COLO668 (cell line): ENCODE results near the gene LIN9.

Experiments used
- DNase-seq: peaks from one replicate; lab custom pipeline; 2025; ENCODE audit not compliant: unreplicated experiment; lab: John Stamatoyannopoulos, UW

The LIN9 gene

DNA sequence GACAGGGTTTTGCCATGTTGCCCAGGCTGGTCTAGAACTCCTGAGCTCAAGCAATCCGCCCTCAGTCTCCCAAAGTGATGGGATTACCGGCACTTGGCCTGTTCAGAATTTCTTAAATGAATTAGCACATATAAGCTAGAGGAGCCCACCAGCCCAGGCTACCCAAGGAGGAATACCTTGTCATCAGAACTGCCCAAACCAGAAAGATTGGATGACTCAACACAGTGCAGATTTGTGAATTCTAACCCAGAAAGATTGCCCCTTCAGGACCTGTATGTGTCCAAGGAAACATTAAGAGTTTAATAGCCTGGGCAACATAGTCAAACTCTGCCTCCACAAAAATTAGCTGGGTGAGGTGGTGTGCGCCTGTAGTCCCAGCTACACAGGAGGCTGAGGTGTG, 14.0 kb upstream of the LIN9 start:
- DNase-seq, result no peak

DNA sequence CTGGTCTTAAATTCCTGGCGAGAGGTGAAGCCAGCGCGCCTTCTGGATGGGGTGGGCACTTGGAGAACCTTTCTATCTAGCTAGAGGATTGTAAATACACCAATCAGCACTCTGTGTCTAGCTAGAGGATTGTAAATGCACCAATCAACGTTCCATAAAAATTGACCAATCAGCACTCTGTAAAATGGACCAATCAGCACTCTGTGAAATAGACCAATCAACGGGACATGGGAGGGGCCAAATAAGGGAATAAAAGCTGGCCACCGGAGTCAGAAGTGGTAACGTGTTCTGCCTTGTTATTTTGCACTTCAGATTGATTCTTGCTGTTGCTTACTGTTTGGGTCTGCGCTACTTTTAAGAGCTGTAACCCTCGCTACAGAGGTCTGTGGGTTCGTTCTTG, 12.0 kb upstream of the LIN9 start:
- no peak for DNase-seq

DNA sequence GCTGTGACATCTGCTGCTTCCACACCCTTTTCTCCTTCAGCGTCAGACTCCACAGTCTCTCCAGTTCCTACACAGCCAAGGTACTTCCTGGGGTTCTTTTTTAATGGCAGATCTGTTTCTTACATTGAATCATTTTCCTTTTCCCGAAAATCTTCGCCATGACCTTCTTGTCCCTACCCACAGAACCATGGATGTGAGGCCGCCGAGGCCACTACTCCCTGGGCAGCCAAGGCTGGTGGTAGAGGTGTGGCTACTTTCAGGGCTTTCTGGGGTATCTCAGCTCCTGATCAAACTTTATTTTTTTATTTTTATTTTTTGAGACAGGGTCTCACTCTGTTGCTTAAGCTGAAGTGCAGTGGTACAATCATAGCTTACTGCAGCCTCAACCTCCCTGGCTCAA, 9.5 kb upstream of the LIN9 start:
- no peak for DNase-seq

DNA sequence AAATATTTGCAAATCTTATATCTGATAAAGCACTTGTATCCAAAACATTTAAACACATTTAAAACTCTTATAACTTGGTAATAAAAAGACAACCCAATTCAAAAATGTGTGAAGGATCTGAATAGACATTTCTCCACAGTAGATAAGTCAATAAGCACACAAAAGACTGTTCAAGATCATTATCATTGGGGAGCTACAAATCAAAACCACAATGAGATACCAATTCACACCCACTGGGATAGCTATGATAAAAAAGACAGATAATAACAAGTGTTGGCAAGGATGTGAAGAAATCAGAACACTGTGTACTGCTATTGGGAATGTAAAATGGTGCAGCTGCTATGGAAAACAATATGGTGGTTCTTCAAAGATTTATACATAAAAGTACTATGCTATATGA, 5.1 kb upstream of the LIN9 start:
- DNase-seq, result no peak

DNA sequence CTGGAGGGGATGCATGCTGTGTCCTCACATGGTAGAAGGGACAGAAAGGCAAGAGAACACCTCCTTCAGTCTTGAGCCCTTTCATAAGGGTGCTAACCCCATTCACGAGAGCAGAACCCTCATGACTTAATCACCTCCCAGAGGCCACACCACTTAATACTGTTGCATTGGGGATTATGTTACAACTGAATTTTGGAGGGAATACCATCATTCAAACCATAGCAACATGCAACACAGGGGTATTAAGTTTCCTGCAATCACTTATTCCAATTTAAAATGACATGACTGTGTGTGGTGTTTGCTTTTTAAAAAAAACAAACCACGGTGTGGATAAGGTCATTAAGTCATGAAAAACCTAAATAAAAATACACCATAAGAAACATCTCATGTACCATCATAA, 3.1 kb upstream of the LIN9 start:
- no peak for DNase-seq

DNA sequence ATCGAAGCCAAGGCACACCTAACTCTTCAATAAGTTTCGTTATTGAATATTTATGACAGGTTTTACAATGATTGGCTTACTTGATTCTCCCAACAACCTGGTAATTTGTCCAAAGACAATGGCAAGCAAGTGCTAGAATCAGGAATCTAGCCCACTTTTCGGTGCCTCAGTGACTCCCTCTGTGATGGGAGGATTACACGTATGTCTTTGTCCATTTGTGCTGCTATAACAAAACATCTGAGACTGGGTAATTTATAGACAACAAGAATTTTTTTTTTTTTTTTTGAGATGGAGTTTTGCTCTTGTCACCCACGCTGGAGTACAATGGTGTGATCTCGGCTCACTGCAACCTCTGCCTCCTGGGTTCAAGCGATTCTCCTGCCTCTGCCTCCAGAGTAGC, 2.4 kb upstream of the LIN9 start:
- DNase-seq, result no peak

DNA sequence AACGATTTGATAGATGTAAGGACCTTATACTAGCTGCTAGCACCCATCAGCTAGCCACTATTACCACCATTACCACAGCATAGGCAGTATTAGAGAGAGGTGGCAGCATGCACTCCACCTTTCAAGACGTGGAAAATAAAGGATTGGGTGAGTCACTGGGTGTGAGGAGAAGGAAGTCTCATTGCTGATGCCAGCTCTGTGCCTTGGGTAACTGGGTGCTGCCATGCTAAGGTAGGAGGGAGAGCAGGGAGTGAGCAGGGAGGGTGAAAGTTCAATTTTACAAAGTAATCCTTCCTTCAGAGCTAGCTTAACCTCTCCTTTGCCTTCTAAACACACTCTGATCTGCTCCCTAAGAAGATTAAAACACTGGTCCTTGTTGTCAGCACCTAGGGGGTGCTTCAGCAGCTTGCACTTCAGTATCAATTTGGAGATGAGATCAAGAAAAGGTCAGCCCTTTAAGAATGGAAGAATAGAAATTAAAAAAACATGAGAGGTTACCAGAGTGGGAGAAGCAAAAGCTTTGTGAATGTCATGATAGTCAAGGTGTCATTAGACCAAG, 1.8 kb upstream of the LIN9 start:
- no peak for DNase-seq

DNA sequence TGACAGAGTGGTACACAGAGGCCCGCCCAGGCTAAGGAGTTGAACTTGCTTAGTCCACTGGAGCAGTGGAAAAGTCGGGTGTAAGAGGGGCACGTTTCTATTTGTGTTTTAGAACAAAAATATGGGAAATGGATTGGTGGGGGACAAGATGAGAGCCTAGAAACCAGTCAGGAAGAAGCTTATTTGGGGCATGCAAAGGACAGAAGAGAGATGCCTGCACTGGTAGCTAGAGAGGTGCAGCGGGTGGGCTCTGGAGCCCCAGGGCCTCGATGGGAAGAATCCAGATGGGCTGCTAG, 1.2 kb upstream of the LIN9 start:
- DNase-seq, result no peak

DNA sequence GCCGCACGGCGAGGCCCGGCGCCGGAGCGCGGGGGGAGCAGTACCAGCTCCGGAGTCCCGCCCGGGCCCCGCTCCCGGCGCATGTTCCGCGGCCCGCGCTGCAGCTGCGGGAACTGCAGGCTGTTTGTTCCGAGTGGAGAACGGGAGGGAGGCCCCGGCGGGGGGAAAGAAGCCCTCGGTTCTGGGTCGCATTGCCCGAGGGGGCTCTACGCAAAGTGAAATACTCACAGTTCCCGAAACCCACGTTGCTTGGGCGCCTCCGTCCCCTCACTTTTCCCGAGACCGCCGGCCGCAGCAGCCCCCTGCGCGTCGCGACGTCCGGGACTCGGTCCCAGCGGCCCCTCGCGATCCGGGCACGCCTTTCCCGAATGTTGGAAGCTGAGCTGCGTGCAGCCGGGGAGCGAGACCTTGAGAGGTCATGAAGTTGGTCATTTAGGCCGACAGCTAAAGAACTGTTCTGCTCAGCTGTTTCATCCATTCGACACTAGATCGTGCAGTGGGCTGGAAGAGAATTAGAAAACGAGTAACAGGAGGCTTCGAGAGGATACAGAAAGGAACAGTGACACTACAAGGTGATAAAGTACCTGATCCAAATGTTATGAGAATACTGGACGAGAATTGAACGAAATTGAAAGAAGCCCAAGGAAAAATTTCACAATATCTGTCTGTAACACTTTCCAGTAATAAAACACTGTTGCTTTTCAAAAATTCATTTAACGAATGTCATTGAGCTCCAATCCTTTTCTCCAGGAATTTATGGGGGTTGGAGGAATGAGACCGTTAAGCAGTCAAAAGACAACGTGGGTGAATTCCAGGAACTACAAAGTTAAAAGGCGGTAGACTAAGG, 657 bp upstream of the LIN9 start:
- peak; percentile 62 for DNase-seq

DNA sequence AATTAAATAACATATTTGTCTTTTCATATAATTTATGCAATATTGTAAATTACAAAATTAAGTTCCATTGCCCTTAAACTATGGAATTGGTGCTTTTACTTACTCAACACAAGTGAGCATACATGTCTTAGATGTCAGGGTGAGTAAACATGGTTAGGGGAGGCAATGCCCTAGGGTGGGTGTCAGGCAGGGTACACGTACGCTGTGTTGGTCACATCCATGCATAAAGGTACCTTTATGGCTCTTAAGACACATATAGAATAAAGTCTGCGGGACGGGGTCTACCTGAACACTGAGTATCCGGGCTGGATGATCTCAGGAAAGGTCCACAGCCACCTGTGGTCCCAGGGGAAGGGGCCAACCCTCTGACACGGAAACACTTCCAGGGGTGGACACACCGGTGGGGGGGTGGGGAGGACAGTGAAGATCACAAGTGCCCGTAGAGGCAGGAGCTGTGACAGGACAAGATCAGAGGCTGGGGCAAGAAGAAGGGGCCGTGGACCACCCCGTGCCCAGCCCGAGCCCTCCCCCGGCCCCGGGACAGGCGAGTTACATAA, 720 bp downstream of the LIN9 start:
- no peak for DNase-seq

DNA sequence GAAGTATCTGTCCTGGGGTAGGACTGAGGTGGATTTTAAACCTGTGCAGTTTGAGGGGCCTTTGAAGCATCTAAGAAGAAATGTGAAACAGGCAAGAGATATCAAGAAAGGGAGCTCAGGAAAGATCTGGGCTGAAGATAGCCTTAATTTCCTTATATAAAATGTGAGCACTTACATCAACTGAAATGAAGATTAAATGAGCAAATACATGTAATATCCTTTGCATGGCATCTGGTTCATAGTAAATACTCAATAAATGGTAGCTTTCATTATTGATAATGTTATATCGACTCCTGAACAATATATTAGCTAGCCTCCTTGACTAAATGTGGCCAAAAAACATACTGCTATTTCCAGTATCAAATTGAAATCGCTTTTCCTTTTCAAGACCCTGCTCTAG, 2.5 kb downstream of the LIN9 start:
- no peak for DNase-seq

DNA sequence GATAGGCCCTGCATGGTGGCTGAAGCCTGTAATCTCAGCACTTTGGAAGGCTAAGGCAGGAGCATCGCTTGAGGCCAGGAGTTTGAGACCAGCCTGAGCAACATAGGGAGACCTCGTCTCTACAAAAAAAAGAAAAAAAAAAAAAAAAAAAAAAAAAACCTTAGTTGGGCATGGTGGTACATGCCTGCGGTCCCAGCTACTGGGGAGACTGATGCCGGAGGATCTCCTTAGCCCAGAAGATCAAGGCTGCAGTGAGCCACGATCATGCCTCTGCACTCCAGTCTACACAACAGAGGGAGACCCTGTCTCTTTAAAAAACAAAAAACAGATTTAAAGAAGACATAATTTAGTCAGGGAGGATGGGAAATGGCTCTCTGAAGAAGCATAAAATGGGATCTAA, 3.8 kb downstream of the LIN9 start:
- DNase-seq, result no peak

DNA sequence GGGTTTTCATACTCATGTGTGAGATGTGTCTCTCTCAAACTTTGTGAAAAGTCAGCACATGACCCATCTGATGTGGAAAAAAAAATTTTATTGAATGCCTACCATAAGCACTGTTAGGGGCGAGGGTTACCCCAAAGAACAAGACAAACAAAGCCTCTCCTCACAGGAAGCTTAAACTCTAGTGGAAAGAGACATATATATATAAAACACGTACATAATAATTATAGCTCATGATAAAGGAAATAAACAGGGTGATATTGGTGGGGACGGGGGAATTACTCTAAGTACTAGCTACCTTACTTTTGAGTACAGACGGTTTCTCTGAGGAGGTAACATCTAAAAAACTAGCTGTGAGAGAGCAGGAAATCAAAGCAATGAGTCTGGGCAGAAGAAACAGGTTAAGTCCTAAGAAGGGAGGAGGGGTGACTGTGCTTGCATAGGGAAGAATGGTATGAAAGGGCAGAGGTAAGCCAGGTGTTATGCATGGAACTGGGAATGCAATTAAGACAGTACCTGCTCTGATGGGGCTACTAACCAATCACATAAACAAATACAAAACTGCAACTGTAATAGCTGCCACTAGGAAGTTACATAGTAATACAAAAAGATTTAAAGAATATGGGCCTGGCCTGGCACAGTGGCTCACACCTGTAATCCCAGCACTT, 4.5 kb downstream of the LIN9 start:
- DNase-seq, result no peak

DNA sequence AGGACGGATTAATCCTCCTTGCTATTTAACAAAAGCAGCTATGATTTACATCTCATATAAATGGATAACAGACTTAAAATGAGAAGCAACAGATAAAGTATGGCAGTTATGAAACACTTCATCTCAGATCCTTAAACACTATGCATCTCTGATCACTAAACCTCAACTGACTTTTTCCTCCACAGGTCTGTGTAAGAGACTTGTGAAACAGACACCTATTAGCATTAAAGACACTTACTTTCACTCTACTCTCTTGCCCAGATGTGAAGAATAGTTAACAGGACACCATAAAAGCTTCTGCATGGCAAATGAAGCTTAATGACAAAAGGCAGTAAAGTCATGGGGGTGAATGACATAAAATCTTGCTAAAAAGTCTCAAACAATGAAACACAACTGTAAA, 6.2 kb downstream of the LIN9 start:
- DNase-seq, result no peak

DNA sequence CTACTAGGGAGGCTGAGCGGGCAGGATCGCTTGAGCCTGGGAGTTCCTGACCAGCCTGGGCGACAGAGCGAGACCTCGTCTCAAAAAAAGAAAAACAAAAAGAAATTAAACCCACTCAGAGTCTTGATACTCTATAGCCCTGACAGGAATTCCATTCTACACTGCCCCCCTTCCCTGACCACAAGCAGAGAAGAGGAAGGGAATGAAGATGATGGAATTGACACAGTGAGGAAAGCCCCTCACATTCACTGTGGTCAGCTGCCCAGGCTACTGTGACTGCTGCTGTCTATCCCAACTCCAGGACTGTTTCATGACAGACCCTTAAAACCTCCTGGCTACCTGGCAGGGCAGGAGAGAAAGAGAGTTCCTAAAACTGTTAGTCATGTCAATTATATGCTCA, 12.1 kb downstream of the LIN9 start:
- DNase-seq, result no peak

DNA sequence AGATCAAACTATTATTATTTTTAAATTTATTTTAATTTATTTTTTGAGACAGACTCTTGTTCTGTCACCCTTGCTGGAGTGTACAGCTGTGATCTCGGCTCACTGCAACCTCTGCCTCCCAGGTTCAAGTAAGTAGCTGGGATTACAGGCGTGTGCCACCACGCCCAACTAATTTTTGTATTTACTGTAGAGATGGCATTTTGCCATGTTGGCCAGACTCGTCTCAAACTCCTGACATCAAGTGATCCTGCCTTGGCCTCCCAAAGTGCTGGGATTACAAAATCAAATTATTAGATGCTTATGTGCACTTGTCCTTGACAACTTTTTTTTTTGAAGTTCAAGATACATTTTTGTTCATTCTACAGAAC, 15.4 kb downstream of the LIN9 start:
- DNase-seq, result no peak

DNA sequence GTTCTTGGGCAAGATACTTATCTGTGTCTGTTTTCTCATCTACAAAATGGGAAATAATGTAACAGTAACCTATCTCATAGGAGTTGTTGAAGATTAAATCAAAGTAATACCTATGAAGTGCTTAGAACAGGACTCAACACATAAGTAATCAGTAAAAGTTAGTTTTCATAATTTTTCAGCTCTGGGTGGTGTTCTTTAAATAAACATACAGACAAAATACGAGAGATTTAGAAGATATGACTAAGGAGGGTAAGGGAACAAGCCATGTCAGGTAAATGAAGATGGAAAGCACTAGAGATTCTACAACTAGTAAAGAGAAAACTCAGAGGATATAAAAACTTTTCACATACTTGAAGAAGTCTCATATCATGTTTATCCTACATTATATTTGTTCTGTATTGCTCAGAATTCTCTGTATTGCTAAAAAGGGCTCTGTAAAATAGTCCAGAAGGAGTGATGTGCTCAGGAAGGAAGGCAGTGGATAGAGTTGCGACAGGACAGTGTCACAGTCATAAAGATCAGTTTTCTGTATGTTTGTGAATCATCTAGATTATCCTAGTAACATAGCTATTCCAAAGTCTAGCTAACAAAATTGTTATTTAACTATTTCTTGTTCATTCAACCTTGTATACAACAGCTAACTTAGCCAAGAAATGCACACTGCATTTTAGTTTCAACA, 16.0 kb downstream of the LIN9 start:
- DNase-seq, result no peak

DNA sequence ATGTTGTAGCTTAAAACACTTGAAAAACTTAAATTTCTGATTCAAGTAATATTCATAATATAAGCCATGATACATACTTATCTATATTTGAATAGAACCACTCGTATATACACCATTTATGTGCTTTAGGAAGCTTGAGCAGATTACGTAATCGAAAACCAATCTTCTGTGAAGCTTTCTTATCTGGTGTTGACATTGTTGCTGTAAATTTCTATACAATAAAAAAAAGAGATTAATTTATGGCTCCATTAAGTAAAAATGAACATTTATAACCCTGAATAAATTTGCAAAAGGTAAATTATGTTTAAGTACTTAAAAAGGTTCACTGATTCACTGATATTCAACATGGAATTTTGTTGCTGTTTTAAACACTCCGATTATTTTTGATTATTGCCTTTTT, 21.4 kb downstream of the LIN9 start:
- DNase-seq, result no peak

DNA sequence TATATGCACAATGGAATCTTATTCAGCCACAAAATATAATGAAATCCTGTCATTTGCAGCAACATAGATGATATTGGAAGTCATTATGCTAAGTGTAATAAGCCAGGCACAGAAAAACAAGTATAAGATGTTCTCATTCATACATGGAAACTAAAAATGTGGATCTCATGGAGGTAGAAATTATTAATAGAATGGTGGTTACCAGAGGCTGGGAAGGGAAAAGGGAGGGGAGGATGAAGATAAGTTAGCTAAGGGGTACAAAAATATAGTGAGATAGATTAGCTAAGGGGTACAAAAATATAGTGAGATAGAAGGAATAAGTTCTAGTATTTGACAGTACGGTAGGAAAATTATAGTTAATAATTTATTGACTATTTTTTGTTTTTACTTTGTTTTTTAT, 27.9 kb downstream of the LIN9 start:
- DNase-seq, result no peak

DNA sequence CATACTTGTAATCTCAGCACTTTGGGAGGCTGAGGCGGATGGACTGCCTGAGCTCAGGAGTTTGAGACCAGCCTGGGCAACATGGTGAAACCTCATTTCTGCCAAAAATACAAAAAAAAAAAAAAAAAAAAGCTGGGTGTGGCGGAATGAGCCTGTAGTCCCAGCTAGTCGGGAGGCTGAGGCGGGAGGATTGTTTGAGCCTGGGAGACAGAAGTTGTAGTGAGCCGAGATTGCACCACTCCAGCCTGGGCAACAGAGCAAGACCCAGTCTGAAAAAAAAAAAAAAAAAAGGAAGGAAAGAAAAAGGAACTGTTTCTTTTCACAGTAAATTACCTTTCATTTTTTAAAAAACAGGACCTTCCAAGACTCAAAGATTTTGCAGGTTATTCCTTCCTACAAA, 29.5 kb downstream of the LIN9 start:
- no peak for DNase-seq

DNA sequence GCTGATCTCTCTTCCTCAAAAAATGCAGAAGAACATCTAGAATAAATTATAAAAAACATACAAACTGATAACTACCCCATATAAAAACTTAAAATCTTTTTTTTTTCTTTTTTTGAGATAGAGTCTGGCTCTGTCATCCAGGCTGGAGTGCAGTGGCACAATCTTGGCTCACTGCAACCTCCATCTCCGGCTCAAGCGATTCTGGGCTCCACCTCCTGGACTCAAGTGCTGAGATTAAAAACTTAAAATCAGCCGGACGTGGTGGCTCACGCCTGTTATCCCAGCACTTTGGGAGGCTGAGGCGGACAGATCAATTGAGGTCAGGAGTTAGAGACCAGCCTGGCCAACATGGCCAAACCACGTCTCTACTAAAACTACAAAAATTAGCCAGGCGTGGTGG, 31.1 kb downstream of the LIN9 start:
- no peak for DNase-seq

DNA sequence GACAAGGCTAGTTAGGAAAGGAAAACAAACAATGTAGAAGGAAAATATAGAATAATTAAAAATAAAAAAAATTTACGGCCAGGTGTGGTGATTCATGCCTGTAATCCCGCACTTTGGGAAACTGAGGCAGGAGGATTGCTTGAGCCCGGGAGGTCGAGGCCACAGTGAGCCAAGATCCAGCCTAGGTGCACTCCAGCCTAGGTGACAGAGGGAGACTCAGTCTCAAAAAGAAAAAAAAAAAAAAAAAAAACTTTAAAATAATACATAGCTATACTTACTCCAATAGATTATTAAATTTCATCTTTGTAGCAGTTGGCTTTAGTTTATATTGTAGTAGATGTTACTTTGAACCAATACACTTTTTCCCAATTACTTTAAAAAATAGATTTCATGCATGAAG, 32.0 kb downstream of the LIN9 start:
- DNase-seq, result no peak
